Measurements from ENCODE around the gene TAAR2.

DNA sequence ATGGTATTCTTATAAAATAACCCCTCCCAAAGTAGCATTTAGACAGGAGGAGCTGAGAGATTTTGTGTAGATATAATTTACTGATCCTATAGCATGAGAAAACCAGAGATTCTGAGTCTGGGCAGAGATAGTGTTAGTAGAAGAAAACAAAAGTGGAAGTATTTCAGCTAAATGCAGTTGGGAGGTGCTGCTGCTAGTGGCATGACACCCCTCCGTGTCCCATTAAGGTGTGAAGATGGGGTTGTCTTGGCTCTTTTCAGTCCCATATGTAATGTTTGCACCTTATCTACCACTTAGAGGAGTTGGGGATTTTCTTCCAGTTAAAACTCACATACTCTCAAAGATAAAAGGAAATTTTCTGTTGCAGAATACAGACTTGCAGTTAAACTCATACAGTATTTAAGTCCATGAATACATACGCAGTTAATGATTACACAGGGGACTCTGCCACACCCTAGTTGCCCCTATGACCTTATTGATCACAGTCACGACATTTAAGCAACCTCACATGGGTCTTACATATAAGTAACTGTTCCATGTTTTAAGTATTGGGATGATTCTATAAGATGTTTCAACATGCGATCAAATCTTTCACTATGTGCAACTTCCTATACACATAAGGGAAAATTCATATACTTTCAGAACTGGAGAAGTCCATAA, 11.5 kb downstream of the TAAR2 start:
- TF ChIP-seq EZH2 (conservative IDR thresholded peaks at IDR 0.05; ENCODE audit: low read depth, low read length): no peak
- TF ChIP-seq ZBTB21 (CRISPR knock-in tag; IDR thresholded peaks at IDR 0.05): no peak
- TF ChIP-seq, protein P1, sequence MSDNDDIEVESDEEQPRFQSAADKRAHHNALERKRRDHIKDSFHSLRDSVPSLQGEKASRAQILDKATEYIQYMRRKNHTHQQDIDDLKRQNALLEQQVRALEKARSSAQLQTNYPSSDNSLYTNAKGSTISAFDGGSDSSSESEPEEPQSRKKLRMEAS (IDR thresholded peaks at IDR 0.05): no peak
- no peak for TF ChIP-seq RAD51 (IDR thresholded peaks at IDR 0.05; ENCODE audit: borderline replicate concordance)
- TF ChIP-seq ZFAT (CRISPR knock-in tag; conservative IDR thresholded peaks at IDR 0.05): no peak
- TF ChIP-seq, protein P2, sequence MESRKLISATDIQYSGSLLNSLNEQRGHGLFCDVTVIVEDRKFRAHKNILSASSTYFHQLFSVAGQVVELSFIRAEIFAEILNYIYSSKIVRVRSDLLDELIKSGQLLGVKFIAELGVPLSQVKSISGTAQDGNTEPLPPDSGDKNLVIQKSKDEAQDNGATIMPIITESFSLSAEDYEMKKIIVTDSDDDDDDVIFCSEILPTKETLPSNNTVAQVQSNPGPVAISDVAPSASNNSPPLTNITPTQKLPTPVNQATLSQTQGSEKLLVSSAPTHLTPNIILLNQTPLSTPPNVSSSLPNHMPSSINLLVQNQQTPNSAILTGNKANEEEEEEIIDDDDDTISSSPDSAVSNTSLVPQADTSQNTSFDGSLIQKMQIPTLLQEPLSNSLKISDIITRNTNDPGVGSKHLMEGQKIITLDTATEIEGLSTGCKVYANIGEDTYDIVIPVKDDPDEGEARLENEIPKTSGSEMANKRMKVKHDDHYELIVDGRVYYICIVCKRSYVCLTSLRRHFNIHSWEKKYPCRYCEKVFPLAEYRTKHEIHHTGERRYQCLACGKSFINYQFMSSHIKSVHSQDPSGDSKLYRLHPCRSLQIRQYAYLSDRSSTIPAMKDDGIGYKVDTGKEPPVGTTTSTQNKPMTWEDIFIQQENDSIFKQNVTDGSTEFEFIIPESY (CRISPR knock-in tag; IDR thresholded peaks at IDR 0.05): no peak
